ENCODE measurements around the gene FLT4.

The FLT4 gene

DNA sequence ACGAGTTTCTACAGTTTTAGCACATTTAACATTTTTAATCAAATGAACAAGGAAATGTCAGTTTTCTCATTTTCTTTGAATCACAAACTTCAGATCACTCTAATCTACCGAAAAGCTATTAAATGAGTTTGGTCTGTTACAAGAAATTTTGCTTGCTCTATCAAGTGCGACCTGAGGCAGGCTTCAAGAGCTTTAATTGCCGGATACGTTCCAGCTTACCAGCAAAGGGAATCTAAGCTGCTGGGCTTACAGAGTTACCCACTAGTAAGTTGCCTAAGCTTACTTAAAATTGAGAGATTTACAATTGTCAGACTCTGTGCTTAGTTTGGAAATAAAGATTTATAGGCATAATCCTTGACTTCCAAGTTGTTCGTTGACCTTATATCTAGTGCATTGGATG, 68.7 kb downstream of the FLT4 start:
- H3K27ac ChIP-seq (ENCODE audit: low read length), result no peak overlapping the region

DNA sequence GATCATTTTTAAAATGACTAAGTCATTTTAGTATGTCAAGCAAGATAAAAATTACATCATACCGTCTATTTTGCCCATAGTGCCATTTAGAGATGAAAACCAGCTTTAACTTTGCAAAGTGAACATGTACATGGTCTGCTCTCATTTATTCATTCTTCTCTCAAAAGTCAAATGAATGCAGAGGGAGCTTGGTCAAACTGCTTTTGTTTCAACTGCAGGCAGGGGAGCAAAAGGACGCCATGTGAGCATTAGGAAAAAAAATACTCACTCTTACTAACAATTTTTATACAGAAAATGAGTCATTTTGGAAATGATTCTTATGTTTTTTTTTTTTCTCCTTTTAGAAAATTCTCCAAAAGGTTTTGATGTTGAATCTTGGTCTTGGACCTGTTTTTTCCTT, 73.8 kb downstream of the FLT4 start:
- Histone ChIP-seq H3K9me3 (ENCODE audit: insufficient read depth, low read length) (no peaks in the 10 kb centered on the region), H3K27me3 (ENCODE audit: low read depth, low read length) (no peaks in the 10 kb centered on the region), H3K4me3 (ENCODE audit: low read length) (no peak overlapping the region), H3K9ac (ENCODE audit: low read length) (no peak overlapping the region), H3K4me2 (ENCODE audit: low read length) (no peak overlapping the region), H3K79me2 (ENCODE audit: low read length) (no peaks in the 10 kb centered on the region), H2AFZ (ENCODE audit: low read depth, low read length) (no peak overlapping the region), H4K20me1 (ENCODE audit: insufficient read depth, low read length) (no peaks in the 10 kb centered on the region), H3K4me1 (ENCODE audit: low read length) (no peaks in the 10 kb centered on the region), H3K36me3 (replicated peaks; ENCODE audit: low read depth, low read length) (peaks cover 18% of the 10 kb centered on the region), H3K27ac (ENCODE audit: low read length) (no peak overlapping the region)
- no peak for TF ChIP-seq EZH2phosphoT487 (IDR thresholded peaks at IDR 0.05; ENCODE audit: low read depth)
- TF ChIP-seq, protein P1, sequence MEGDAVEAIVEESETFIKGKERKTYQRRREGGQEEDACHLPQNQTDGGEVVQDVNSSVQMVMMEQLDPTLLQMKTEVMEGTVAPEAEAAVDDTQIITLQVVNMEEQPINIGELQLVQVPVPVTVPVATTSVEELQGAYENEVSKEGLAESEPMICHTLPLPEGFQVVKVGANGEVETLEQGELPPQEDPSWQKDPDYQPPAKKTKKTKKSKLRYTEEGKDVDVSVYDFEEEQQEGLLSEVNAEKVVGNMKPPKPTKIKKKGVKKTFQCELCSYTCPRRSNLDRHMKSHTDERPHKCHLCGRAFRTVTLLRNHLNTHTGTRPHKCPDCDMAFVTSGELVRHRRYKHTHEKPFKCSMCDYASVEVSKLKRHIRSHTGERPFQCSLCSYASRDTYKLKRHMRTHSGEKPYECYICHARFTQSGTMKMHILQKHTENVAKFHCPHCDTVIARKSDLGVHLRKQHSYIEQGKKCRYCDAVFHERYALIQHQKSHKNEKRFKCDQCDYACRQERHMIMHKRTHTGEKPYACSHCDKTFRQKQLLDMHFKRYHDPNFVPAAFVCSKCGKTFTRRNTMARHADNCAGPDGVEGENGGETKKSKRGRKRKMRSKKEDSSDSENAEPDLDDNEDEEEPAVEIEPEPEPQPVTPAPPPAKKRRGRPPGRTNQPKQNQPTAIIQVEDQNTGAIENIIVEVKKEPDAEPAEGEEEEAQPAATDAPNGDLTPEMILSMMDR (IDR thresholded peaks at IDR 0.05; ENCODE audit: low read depth, low read length), result no peak

More for the DNA sequence above, 68.7 kb downstream of the FLT4 start:
- no peaks in the 10 kb centered on the region for H3K79me2 ChIP-seq (ENCODE audit: low read length)
- H4K20me1 ChIP-seq (ENCODE audit: insufficient read depth, low read length), result no peaks in the 10 kb centered on the region
- H3K27me3 ChIP-seq (ENCODE audit: low read depth, low read length), result no peaks in the 10 kb centered on the region
- no peaks in the 10 kb centered on the region for H3K4me1 ChIP-seq (ENCODE audit: low read length)
- H3K4me2 ChIP-seq (ENCODE audit: low read length), result no peak overlapping the region
- no peaks in the 10 kb centered on the region for H3K9me3 ChIP-seq (ENCODE audit: insufficient read depth, low read length)
- no peak overlapping the region for H3K4me3 ChIP-seq (ENCODE audit: low read length)
- H3K36me3 ChIP-seq (replicated peaks; ENCODE audit: low read depth, low read length), result peaks cover 12% of the 10 kb centered on the region
- no peak for TF ChIP-seq EZH2phosphoT487 (IDR thresholded peaks at IDR 0.05; ENCODE audit: low read depth)
- TF ChIP-seq, protein P1 (IDR thresholded peaks at IDR 0.05; ENCODE audit: low read depth, low read length), result no peak
- H2AFZ ChIP-seq (ENCODE audit: low read depth, low read length), result no peak overlapping the region
- H3K9ac ChIP-seq (ENCODE audit: low read length), result no peak overlapping the region

DNA sequence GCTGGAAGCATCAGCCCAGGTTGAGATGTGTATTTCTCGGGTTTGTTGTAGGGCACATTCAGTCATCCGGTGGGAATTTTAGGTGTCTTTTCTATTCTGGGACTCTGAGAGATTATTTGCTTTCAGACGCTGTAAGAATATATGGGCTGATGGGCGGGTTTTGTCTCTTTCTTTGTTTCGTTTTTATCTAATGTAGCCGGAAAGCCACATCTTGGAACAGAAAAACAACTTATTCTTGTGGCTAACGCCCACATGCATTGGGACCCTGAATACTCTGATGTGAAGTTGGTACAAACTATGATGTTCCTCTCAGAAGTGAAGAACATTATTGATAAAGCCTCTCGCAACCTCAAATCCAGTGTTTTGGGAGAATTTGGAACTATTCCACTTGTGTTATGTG, 80.5 kb downstream of the FLT4 start:
- TF ChIP-seq, protein P1 (IDR thresholded peaks at IDR 0.05; ENCODE audit: low read depth, low read length), result no peak
- TF ChIP-seq EZH2phosphoT487 (IDR thresholded peaks at IDR 0.05; ENCODE audit: low read depth), result no peak
- peaks cover 43% of the 10 kb centered on the region for H3K36me3 ChIP-seq (replicated peaks; ENCODE audit: low read depth, low read length)
- H3K27ac ChIP-seq (ENCODE audit: low read length), result no peak overlapping the region
- H3K9me3 ChIP-seq (ENCODE audit: insufficient read depth, low read length), result no peaks in the 10 kb centered on the region
- no peak overlapping the region for H3K9ac ChIP-seq (ENCODE audit: low read length)
- no peaks in the 10 kb centered on the region for H3K27me3 ChIP-seq (ENCODE audit: low read depth, low read length)
- no peaks in the 10 kb centered on the region for H4K20me1 ChIP-seq (ENCODE audit: insufficient read depth, low read length)
- H3K4me3 ChIP-seq (ENCODE audit: low read length), result no peak overlapping the region
- no peak overlapping the region for H3K4me2 ChIP-seq (ENCODE audit: low read length)
- no peaks in the 10 kb centered on the region for H3K79me2 ChIP-seq (ENCODE audit: low read length)
- H2AFZ ChIP-seq (ENCODE audit: low read depth, low read length), result no peak overlapping the region
- H3K4me1 ChIP-seq (ENCODE audit: low read length), result no peaks in the 10 kb centered on the region

DNA sequence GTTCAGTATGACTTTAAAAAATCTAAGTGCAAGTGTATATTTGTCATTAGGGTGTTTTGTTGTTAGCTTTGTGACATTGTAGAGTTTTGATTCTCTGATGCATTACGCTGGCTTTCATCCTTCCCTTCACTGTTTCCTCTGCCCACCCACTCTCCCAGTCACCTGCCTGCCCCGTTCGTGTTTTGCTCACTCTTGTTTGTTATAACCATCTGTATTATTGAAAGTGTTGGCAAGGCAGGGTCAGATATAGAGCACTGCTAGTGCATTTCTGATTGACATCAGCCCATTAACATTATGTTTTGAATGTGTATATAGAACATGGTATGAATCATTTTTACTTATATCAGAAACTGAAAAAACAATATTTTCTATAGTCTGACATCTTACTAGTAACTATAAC, 85.4 kb downstream of the FLT4 start:
- Histone ChIP-seq H2AFZ (ENCODE audit: low read depth, low read length) (no peak overlapping the region), H3K9me3 (ENCODE audit: insufficient read depth, low read length) (no peaks in the 10 kb centered on the region), H3K79me2 (ENCODE audit: low read length) (peaks cover 19% of the 10 kb centered on the region), H3K4me2 (ENCODE audit: low read length) (no peak overlapping the region), H3K27ac (ENCODE audit: low read length) (no peak overlapping the region), H3K27me3 (ENCODE audit: low read depth, low read length) (no peaks in the 10 kb centered on the region), H3K4me3 (ENCODE audit: low read length) (no peak overlapping the region), H3K36me3 (replicated peaks; ENCODE audit: low read depth, low read length) (peaks cover 44% of the 10 kb centered on the region), H4K20me1 (ENCODE audit: insufficient read depth, low read length) (0 out of 2 replicates have a peak, but pooled peaks cover 1% of the 10 kb centered on the region), H3K4me1 (ENCODE audit: low read length) (no peaks in the 10 kb centered on the region), H3K9ac (ENCODE audit: low read length) (no peak overlapping the region)
- no peak for TF ChIP-seq EZH2phosphoT487 (IDR thresholded peaks at IDR 0.05; ENCODE audit: low read depth)
- TF ChIP-seq, protein P1 (IDR thresholded peaks at IDR 0.05; ENCODE audit: low read depth, low read length), result no peak
